AG10803 (cell line): ENCODE results near the gene DPEP2.
"Not testable (repeated sequence)": the region's sequence is repeated elsewhere in the genome, so short reads cannot be mapped to it uniquely, and the experiment has no call there.

Experiments
- DNase-seq: peaks from one replicate; pipeline ENCODE4 v3.0.0; 2010; ENCODE audit warnings: low read depth
- H3K4me3 ChIP-seq: 2 replicates; pipeline ENCODE4 v1.5.1; 2011; ENCODE audit warnings: mild to moderate bottlenecking, low read length, control low read depth
- TF ChIP-seq, protein P1 (sequence below): conservative IDR thresholded peaks from 2 replicates; pipeline ENCODE4 v1.5.1; 2011; ENCODE audit warnings: mild to moderate bottlenecking, low read length, control low read depth, inconsistent platforms

DPEP2 gene, protein sequence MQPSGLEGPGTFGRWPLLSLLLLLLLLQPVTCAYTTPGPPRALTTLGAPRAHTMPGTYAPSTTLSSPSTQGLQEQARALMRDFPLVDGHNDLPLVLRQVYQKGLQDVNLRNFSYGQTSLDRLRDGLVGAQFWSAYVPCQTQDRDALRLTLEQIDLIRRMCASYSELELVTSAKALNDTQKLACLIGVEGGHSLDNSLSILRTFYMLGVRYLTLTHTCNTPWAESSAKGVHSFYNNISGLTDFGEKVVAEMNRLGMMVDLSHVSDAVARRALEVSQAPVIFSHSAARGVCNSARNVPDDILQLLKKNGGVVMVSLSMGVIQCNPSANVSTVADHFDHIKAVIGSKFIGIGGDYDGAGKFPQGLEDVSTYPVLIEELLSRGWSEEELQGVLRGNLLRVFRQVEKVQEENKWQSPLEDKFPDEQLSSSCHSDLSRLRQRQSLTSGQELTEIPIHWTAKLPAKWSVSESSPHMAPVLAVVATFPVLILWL

DNA sequence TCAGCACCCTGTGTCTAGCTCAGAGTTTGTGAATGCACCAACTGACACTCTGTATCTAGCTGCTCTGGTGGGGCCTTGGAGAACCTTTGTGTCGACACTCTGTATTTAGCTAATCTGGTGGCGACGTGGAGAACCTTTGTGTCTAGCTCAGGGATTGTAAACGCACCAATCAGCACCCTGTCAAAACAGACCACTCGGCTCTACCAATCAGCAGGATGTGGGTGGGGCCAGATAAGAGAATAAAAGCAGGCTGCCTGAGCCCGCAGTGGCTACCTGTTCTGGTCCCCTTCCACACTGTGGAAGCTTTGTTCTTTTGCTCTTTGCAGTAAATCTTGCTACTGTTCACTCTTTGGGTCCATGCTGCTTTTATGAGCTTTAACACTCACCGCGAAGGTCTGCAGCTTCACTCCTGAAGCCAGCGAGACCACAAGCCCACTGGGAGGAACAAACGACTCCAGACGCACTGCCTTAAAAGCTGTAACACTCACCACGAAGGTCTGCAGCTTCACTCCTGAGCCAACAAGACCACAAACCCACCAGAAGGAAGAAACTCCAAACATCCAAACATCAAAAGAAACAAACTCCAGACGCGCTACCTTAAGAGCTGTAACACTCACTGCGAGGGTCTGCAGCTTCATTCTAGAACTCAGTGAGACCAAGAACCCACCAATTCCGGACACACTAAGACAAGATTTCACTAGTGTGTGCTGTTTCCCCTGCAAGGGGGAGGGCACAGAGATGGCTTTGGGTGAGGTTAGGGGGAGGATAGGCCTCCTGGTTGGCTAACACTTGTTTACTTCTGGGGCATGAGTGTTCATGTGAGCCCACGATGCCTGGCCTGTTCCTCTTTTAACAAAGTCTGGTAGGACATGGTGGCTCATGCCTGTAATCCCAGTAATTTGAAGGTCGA lies at the start of gene DPEP2:
DPEP2 (minus strand) TSS at position 706 of the 910 bp plus-strand sequence. CDS start 6,272 bp downstream, outside the sequence.
- not testable (repeated sequence) for DNase-seq, H3K4me3 ChIP-seq

DNA sequence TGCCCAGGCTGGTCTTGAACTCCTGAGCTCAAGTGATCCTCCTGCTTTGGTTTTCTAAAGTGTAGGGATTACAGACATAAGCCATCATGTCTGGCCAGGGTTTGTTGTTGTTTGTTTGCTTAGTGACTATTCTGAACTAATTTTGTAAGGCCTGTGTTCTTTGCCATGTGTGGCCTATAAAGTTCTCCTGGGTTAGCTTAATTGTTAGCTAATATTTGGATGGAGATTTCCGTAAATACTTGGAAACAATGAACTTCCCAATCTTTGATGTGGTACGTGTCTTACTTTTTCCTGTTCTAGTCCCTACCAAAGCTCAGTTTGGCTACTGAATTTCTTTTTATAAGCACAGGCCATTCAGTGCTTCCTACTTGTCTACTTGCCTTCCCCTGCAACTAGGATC lies 48.7 kb upstream of the DPEP2 start:
- TF ChIP-seq, protein P1, sequence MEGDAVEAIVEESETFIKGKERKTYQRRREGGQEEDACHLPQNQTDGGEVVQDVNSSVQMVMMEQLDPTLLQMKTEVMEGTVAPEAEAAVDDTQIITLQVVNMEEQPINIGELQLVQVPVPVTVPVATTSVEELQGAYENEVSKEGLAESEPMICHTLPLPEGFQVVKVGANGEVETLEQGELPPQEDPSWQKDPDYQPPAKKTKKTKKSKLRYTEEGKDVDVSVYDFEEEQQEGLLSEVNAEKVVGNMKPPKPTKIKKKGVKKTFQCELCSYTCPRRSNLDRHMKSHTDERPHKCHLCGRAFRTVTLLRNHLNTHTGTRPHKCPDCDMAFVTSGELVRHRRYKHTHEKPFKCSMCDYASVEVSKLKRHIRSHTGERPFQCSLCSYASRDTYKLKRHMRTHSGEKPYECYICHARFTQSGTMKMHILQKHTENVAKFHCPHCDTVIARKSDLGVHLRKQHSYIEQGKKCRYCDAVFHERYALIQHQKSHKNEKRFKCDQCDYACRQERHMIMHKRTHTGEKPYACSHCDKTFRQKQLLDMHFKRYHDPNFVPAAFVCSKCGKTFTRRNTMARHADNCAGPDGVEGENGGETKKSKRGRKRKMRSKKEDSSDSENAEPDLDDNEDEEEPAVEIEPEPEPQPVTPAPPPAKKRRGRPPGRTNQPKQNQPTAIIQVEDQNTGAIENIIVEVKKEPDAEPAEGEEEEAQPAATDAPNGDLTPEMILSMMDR = no peak
- DNase-seq = no peak
- H3K4me3 ChIP-seq = no peak overlapping the region

DNA sequence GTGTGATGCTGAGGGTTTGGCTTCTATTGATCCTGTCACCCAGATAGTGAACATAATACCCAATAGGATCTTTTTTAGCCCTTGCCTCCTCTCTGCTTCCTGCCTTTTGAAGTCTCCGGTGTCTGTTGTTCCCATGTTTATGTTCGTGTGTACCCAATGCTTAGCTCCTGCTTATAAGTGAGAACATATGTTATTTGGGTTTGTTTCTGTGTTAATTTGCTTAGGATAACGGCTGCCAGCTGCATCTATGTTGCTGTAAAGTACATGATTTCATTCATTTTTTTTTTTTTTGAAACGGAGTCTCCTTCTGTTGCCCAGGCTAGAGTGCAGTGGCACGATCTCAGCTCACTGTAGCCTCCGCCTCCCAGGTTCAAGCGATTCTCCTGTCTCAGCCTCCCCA lies 46.8 kb upstream of the DPEP2 start:
- TF ChIP-seq, protein P1 = no peak
- DNase-seq = no peak

DNA sequence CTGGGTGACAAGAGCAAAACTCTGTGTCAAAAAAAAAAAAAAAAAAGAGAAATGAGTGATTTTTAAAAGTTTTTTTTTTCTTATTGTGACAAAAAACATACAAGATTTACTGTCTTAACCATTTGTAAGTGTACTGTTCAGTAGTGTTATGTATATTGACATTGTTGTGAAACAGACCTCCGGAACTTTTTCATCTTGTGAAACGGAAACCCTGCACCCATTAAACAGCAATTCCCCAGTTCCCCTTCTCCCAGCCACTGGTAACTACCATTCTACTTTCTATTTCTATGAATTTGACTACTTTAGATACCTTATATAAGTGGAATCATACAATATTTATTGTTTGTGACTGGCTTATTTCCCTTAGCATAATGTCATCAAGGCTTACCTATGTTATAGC lies 42.5 kb upstream of the DPEP2 start:
- H3K4me3 ChIP-seq = no peak overlapping the region
- no peak for DNase-seq
- TF ChIP-seq, protein P1 = no peak

More for the DNA sequence above, 46.8 kb upstream of the DPEP2 start:
- H3K4me3 ChIP-seq = no peak overlapping the region

DNA sequence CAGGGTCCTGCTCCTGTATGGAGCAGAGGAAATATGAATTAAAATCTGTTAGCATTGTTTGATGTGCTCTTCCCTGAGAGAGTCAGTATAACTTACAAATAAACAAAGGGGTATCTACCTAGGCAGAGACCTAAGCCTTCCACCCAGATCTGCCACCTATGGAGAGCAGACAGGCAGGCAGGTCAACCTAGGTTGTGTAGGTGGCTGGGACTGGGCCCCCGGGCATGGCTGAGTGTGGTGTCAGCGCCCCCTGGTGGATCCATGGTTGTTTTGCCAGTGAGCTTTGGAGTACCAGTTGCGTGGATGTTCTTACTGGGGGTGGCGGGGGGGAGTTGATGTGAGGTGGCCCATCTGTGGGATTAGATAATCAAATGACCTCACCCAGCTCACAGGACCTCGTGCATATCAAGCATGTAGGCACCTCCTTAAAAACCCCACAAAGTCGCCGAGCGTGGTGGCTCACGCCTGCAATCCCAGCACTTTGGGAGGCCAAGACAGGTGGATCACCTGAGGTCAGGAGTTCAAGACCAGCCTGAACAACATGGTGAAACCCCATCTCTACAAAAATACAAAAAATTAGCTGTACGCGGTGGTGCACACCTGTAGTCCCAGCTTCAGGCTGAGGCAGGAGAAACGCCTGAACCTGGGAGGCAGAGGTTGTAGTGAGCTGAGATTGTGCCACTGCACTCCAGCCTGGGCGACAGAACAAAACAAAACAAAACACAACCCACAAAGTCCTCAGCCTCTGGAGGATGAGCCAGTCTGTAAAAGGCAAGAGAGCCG lies 41.4 kb upstream of the DPEP2 start:
- TF ChIP-seq, protein P1 = peak; percentile 83
- DNase-seq = peak; percentile 48
- no peak overlapping the region for H3K4me3 ChIP-seq

DNA sequence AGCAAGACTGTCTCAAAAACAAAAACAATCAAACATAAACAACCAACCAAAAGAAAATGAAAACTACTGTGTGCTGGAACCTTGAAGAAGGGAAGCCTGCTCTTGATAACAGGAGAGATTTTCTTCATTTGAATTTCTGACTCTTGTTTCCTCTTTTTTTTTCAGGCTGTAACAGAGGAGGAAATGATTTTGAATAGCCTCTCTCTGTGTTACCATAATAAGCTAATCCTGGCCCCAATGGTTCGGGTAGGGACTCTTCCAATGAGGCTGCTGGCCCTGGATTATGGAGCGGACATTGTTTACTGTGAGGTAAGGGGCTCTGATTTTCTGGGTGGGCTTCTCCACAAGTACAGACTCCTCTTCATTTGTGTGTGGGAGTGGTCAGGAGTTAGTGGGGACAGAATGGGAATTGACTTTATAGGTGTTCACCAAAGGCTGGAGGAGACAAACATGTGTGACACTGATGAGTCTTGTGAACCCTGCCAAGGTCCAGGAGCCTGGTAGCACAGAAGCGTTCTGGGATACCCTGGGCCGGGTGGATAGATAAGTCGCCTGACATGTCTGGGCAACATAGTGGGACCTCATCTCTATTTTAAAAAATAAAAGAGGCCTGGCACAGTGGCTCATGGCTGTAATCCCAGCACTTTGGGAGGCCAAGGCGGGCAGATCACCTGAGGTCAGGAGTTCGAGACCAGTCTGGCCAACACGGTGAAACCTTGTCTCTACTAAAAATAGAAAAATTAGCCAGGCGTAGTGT lies 38.7 kb upstream of the DPEP2 start:
- H3K4me3 ChIP-seq = no peak overlapping the region
- TF ChIP-seq, protein P1 = no peak
- DNase-seq = no peak
